Measurements from ENCODE around the gene PIK3R5.

DNA sequence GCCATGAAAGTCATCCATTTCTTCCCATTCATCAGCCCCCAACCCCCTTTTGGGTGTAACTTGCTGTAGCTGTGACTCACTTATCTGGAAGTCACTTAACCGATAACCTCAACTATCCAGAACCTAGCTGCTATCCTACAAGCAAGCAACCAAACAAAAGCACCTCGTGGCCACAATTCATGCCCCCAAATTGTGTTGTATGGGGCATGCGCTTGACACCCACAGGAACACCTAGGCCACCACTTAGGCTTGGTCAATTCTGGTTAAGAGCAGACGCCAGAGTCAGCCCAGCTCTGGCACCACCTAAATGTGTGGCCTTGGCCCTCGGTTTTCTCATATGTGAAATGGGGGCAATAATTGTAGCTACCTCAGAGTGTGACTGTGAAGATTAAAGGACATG is 3.7 kb downstream of the PIK3R5 start:
- TF ChIP-seq, protein P1, sequence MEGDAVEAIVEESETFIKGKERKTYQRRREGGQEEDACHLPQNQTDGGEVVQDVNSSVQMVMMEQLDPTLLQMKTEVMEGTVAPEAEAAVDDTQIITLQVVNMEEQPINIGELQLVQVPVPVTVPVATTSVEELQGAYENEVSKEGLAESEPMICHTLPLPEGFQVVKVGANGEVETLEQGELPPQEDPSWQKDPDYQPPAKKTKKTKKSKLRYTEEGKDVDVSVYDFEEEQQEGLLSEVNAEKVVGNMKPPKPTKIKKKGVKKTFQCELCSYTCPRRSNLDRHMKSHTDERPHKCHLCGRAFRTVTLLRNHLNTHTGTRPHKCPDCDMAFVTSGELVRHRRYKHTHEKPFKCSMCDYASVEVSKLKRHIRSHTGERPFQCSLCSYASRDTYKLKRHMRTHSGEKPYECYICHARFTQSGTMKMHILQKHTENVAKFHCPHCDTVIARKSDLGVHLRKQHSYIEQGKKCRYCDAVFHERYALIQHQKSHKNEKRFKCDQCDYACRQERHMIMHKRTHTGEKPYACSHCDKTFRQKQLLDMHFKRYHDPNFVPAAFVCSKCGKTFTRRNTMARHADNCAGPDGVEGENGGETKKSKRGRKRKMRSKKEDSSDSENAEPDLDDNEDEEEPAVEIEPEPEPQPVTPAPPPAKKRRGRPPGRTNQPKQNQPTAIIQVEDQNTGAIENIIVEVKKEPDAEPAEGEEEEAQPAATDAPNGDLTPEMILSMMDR (IDR thresholded peaks at IDR 0.05), result no peak
- TF ChIP-seq EZH2 (IDR thresholded peaks at IDR 0.05; ENCODE audit: borderline replicate concordance, insufficient read depth, low read depth, low read length, poor library complexity, severe bottlenecking), result no peak

Data from B cell (primary cell).